GM19328 (cell line): Measurements from ENCODE around the gene PBX1.

Source experiments
- ATAC-seq: cut with Tn5 transposase; IDR thresholded peaks from one replicate; pipeline ENCODE4 v1.9.1; 2021; ENCODE audit warnings: mild to moderate bottlenecking, moderate library complexity; ENCODE audit not compliant: unreplicated experiment

PBX1 gene

DNA sequence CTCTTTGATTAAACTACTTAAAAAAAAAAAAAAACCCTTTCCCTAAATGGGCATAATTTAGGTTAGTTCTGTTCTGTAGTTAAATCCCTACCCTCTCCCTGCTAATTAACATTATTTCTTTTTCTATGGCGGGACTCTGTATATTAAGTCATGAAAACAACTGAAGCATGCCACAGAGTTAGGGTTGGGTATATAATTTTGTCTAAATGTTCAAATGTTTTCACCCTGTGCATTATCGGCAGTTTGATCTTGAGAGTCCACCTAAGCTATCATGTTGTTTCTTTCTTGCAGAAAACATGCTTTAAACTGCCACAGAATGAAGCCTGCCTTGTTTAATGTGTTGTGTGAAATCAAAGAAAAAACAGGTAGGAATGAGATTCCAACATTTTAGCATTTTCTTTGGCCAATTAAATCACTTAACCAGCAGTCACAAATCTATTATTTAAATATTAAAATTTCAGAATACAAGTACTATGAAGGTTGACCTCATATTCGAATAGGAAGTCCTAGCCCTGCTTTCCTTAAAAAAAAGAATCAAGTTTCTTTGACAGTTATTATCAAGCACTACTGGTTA is 4.0 kb downstream of the PBX1 start:
- no peak for ATAC-seq

DNA sequence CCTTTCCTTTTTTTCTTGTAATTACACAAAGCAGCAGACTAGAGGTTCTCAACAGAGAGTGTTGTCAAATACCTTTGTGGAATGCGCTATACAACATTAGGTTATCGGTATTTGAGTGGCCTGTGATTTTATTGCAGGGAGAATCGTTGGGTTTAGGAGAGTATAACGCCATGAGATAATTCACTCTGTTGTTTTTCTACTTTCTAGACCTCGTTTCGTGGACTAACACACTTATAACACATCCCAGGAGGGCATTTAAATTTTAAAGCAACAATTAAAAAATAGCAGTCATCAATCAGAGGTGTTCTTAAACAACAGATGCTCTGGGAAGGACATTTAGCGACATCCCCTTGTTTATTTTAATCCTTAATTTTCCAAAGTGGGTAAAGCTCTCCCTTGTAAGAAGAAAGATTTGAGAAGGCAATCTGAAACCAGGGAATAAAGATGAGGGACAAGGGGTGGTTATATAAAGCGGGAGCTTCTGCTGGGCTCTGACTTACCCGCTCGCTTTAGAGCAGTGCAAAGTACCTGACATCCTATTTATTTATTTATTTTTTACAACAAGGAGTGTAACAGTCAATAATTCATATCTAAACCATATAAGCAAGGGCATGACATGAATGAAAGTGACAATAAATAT is 4.9 kb downstream of the PBX1 start:
- ATAC-seq, result no peak

DNA sequence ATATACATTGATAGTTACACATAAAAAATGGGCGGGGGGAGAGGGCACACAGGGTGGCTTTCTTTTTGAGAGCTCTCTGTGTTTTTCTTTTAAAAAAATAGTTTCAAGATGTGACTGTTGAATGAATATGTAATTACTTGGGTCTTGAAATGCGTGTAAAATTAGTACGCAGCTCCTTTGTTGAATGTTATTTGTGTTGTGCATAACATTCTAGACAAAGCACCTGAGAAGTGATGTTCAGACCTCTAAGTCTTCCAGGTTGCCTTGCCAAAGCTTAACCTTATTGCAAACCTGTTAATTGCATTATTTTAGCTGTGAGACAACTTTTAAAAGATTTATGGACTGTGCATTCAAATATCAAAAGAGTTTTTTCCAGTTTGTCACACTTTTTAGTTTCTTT is 5.4 kb downstream of the PBX1 start:
- ATAC-seq, result no peak

DNA sequence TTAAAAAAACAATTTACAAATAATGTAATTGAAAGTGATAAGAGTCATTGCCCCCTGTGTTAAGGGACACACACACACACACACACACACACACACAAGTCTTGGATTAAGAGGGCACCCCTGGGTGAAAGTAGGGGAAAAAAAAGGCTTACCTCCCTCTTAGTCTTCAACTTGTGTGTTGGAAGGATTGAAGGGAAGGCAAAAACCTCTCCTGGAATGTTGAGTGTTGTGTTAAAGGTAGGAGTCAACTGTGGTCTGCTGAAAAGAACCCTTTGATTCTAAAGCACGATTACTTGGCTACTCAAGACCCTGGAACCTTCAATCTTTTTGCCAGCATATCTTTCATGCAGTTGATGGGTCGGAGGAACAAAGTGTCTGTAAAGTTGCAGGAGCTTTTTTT is 6.4 kb downstream of the PBX1 start:
- ATAC-seq, result no peak

DNA sequence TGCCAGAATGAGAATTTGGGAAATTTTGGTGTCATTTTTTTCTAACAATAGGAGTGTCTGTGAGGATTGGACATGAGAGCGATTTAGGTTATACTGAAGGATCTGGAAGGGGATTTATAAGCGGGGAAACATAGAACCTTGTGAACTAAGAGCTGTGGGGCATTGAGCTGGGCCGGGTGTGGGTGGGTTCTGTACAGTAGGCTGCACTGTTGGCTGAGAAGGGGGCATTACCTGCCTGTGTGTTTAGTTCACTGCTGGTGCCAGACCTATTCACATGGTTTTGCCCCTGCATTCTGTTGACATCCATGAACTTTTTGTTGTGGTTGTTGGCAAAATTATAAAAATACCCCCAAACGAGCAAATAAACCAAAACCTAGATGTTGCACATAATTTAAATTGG is 8.8 kb downstream of the PBX1 start:
- no peak for ATAC-seq

DNA sequence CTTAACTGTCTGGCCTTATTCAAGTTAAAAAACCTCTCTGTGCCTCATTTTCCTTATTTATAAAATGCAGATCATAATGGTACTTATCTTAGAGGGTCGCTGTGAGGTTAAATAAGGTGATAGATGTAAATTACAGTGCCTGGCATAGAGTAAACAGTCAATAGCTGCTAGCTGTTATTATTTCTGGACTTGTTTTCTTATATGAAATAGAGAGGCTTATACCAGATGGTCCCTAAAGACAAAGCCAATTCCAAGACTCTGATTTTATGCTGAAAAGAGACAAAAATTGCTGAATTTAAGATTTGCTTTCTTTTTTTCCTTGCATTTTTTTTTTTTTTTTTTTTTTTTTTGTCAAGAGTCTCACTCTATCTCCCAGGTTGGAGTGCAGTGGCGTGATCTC is 10.3 kb downstream of the PBX1 start:
- ATAC-seq, result no peak

DNA sequence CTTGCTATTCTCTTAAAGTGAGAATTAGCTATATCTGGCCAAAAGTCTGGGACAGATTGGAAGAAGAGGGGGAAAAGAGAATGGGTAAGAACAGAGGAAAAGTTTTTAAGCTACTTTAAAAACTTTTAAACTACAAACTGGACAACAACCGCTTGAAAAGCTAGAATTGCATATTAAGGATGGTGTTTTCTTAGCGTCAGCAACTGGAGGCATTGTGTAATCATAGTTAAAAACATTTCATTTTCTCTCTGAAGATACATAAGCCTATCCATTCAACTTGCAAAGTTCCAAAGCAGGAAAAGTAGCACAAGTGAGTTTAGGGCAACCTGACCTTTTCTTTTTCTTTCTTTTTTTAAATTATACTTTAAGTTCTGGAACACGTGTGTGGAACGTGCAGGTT is 10.9 kb downstream of the PBX1 start:
- no peak for ATAC-seq

DNA sequence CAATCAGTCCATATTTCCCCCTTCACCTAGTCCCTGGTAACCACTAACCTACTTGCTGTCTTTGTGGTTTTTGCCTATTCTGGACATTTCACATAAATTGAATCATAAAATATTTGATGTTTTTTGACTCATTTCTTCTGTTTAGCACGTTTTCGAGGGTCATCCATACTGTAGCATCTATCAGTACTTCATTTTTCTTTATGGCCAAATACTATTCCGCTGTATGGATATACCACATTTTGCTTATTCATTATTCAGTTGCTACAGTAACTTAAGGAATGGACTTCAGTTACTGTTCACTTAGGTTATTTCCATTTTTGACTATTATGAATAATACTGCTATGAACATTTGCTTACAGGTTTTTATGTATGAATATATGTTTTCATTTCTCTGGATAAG is 12.3 kb downstream of the PBX1 start:
- no peak for ATAC-seq

DNA sequence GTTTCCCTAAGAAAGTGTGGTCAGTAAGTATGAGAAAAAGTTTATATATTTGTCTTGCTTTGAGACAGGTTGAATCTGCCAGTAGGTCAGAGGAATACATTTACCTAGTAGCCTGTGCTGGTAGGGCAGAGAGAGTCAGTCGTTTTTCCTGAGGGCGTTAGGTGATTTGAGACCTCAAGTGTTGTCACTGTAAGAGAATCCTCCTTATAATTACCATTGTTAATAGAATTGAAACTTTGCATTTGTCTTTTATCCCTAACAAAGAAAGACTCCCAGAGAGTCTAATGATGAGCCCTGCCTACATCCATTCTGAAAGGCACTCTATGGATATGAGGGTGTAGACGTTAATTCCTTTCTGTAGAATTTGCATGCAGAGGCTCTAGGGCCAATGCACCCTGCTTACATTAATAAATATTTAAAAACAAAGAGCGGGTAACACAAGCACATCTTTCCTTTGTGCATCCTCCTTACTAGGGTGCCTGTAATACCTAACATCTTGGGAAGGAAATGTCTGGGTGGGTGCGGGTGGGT is 16.4 kb downstream of the PBX1 start:
- no peak for ATAC-seq

DNA sequence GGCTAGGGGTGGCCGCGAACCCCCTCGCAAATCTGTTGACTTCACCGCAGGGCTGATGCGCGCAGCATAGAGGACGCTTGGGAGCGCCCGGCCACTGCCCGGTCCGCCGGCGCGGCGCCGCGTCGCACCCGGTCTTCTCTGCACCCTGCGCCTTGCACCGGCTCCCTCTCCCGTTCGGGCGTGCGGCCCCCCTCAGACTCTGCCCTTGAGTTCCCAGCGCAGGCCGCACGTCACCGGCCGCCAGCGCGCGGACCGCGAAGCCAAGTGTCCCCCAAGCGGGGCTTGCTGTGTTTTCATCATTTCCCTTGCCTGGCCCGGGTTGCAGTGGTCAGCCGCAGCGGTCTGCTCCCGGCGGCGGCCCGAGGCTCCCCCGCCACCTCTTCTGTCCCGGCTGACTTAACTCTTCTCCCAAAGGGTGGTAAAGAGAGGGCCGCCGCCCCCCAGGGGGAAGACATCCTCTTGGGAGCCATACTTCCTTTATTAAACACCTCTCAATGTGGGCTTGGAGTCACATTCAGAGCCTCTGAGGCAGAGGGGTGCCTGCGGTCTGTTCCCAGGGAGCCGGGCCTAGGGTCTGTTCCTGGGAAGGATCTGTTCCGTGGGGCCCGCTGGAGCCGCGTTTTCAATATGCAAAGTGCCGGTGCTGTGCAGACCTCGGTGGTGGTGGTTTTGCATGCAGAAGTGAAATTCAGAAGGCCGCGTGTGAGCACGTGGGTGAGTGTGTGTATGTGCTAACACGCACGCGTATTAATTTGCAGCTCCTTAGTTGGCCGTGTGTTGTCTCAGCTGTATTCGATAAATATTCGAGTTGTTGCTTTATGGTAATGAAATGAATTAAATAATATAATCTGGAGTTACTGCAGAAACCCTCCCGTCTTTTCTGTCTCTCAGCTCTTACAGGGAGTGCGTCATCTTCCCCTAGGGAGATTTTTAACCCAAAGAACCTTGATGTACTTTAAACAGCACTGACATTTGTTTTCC is 17.6 kb downstream of the PBX1 start:
- no peak for ATAC-seq

DNA sequence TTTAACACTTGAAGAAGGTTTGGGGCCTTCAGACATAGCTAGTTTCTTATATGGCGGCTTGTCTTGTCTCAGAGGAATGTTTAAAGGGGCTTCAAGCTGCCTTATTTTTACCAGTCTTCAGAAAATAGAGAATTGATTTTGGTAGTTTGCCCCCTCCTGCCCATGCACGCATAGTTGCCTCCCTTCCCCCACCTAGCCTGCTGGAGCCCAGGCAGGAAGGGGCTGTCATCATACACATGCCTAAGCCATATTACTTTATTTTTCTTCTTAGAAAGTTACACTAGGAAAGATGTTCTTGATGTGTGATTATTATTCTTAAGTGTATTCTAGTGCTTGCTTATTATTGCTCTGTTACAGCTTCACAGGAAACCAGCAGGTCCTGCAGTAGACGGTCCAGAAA is 18.3 kb downstream of the PBX1 start:
- no peak for ATAC-seq

DNA sequence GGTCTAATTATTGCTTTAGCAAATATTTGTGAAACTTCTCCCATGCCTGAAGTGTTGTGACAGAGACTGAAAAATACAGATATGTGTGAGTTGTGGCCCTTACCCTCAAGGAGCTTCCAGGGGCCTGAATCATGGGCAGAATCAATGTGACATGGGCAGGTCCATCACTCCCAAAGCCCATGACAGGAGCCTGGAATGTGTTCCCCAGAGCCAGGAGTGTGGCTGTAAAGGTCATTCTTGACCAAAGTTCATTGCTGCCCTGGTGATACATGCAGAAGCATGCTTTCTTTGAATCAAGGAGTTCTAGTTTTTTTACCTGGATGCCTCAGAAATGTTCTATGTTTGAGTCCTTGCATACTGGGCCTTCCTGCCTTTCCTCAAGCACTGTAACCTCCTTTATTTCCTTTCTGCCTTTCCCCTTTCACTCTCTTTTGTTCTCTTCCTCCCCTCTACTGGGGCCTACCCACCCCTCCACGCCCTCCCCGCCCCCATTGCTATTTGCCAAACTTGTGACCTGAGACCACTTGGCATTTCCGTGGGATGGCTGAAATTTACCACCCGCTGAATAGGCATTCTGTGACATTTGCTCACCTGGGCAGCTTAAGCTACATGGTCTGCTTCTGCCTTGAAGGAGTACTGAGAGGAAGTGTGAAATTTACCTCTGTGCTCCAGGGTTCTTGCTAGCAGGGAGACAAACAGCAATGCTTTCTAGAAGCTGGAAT is 19.7 kb downstream of the PBX1 start:
- no peak for ATAC-seq

DNA sequence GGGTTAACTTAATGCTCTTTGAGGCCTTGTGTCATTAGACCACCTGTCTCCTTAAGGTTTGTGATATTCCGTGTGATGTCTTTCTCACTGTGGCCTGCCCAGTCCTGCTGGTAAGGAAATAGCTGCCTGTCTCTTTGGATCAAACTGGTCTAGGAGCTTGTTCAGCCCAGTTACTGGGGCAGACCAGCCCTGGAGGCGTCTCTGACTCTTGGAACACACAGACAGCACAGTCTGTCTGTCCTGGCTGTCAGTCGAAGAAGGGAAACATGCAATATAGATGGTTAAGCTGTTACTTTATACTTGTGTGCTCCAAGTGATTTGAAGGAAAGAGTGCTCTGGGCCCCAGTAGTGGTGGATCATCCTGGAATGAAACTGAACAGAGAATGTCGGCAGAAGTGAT is 20.4 kb downstream of the PBX1 start:
- ATAC-seq, result no peak

DNA sequence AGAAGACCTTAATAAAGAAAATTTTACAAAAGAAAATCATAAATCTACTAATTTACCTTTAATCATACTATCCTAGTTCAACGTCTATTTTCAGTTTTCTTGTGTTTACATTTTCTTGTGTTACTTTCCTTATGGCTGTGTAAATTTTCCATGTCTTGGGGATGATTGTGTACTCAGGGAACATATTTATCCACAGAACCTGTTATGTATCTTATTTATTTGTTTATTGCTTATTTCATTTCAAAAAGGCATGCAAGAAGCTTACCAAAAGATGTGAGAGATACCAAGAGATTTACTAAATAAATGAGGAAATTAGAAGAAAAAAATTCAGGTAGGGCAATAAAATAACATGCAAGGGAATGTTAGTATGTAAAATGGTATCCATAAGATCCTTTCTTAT is 22.8 kb downstream of the PBX1 start:
- no peak for ATAC-seq

DNA sequence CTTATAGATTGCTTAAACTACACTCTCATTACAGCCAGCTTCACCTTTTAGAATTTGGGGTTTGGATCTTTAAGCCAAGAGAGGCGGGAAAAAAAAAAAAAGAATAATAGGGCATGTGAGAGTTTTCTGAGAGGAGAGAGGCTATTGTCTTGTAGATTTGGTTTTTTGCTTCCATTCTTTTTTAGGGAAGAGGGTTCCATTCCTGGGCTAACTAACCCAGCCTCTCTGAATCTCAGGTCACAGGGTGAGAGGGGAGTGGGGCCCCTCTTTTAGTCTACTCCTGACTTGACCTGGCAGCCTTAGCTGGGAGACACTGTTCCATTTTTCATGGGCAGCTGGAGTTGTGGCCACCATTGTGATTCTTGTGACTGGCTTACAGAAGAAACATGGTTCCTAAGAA is 24.2 kb downstream of the PBX1 start:
- ATAC-seq, result no peak

DNA sequence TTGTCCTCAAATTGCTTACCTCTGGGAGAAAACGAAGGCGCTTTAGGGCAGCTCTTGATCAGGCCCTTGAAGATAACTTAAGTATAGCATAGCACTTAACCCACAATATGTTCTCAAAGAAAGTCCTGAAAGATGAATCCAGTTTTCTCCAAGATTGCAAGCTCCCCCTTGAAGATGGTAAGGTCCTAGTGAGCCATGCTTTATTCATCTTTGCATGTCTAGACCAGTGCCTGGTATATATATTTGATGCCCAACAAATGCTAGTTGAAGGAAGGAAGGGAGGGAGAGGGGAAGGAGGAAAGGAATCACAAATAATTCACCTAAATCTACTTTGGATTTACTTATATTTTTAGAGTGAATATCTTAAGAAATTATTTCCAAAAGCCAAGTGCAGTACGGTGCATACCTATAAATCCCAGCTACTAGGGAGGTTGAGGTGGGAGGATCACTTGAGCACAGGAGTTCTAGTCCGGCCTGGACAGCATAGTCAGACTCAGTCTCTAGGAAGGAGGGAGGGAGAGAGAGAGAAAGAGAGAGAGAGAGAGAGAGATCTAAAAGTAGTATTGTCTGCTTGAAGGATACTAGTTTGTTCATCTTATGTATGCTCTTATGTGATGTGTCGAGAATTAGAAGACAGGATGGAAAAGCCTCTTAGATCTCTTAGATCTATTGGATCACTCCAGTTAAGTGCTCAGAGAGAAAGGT is 25.0 kb downstream of the PBX1 start:
- ATAC-seq, result no peak

DNA sequence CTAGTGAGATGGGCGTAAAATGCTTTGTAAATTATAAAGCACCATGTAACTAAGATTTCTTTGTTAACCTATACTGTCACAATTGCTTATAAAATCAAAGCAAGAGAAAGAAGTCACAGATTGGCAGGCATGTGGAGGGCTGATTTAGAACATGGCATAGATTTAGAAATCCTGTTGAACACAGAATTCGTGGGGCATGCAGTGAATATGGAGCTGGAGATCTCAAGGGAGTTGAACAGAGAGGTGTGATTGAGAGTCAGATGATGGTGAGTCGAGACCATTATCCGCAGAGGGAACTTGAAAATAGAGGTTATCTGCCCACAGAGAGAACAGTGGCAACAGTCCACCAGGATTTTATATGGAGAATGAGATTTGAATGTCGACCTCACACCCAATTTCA is 27.6 kb downstream of the PBX1 start:
- no peak for ATAC-seq

DNA sequence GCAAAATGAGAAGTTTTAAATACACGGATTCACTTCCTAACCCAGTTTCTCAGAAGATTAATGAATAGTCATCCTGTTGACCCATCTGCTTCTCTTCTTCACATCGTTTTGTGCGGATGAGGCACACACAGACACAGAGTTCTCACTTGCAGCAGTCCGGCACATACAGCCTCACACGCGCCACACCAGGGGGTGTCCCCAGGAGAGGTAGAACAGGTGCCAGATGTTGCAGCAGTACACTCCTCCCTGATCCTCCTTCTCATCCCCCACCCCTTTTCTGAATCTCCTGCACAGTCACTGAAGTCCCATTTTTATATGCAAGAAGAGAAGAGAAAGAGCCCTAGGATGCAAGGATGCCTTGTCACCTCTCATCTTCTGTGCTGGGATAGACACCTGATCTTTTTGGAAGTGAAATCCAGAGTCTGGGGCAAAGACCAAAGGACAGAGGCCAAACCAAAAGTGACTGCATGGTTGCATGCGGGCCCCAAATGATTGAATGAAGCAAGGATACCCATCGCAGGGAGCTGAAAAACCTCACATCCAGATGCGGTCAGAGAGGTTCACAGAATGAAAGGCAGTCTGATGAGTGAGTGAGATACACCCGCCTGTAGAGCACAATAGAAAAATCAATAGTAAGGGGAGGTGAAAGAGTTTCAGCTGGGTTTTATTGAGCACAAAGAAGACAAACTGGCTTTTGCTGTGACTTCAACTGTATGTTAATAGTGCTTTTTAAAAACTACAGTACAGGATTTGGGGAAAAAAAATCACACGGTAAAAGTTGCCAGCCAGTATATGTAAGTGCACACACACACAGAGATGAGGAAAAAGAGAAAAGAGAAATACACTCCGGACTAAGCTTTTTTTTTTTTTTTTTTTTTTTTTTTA is 28.9 kb downstream of the PBX1 start:
- no peak for ATAC-seq

DNA sequence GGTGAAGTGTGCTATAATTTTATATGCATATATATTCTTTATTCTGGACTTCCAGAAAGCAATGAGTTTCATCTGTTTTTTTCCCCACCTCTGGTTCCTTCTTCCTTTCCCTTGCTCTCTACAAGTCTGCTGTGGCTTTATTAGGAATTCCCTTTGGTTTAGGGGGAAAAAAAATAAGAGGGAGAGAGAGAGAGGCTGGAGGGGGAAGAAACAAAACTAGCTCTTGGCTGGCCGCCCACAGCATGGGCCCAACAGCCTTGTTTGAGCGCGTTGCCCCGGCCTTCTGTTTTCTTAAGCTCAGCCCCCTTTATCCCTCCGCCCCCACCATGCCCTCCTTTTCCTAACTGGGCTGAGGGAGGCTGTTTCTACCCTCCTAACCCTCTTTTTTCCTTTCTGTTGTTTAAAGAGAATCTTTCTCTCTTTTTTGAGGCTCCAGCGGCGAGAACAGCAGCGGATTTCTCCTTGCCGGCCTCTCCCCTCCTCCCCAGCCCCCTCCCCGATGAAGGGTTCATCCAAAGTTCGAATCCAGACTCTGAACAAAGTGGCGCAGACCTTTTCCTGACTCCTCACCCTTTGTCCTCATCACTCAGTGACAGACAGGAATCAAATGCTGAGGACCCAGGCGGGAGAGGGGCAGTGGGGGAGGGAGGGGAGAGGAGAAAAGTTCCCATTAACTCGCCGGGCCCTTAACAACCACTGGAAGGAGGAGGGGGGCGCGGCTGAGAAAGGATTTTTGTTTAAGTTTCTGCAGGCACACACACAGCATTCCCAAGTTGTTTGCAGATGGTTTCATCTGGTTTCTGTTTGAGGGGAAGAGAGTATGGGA is 29.7 kb downstream of the PBX1 start:
- ATAC-seq, result no peak
